ENCODE results near the gene PDPK1.

Gene PDPK1

GRCh38 chr16:2507052-2507659 is 30.7 kb upstream of the PDPK1 start:
- no peak for DNase-seq (ENCODE audit: low read depth)

- no peak for DNase-seq (ENCODE audit: low read depth)
These were observed 30.2 kb upstream of the PDPK1 start for GRCh38 chr16:2507665-2508064.

- no peak for DNase-seq (ENCODE audit: low read depth)
These were observed 29.0 kb upstream of the PDPK1 start for GRCh38 chr16:2508722-2509400.

GRCh38 chr16:2511128-2511800 is 26.6 kb upstream of the PDPK1 start:
- no peak for DNase-seq (ENCODE audit: low read depth)

DNA sequence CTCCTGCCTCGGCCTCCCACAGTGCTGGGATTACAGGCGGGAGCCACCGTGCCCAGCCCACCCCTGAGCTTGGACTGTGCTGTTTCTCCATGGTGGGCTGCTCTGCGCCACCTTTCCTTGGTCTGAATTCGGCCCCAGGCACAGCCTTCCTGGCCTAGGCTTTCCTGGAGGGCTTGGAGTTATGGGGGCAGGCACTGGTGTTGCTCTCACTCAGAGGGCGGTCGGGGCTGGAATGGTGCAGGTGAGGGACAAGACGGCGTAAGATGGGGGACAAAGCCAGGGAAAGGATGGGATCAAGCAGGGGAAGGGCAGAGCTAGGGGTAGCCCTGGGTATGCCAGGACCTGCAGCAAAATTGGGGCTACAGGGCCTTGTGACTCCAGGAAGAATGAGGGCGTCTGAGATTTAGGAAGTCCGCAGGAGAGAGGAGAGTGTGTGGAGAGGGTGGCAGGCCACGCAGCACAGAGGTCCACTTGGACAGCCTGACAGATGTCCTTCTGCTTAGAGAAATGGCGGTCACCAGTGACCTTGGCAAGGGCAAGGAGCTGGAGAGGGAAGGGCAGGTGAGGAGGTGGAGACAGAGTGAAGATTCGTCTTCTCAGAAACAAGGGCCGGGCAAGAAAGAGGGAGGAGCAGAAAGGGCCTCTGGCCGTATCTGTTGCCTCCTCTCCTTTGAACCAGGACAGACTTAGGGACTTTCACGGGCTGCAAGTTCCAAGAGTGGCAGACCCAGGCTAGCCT is 25.7 kb upstream of the PDPK1 start:
- DNase-seq (ENCODE audit: low read depth), result no peak

DNA sequence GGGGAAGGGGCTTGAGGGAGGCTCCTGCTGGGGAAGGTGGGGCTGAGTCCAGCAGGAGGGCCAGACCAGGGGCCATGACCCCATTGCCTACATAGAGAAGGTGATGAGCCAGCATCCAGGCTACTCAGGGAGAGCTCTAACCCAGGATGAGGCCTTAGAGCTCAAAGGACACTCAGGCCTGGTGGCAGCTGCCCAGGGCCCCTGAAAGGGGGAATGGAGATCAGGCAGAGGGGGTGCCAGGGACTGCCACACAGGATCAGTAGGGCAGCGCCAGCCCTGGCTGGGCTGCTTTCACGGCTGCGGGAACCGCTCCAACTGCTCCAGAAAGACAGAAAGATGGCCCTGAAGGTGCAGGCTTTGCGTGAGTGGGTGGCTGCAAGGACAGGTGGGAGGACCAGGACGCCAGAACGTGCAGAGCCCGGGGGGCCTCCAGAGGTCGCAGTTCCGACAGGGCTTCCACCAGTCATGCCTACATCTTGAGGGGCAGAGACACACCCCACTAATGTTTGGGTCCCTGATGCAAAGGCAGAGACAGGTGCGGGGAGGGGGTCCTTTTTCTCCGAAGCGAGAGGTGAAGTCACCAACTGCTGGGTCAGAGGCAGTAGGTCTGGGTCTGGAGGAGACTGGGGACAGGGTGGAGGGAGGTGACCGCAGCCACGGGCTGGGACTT is 25.0 kb upstream of the PDPK1 start:
- DNase-seq (ENCODE audit: low read depth), result no peak

DNA sequence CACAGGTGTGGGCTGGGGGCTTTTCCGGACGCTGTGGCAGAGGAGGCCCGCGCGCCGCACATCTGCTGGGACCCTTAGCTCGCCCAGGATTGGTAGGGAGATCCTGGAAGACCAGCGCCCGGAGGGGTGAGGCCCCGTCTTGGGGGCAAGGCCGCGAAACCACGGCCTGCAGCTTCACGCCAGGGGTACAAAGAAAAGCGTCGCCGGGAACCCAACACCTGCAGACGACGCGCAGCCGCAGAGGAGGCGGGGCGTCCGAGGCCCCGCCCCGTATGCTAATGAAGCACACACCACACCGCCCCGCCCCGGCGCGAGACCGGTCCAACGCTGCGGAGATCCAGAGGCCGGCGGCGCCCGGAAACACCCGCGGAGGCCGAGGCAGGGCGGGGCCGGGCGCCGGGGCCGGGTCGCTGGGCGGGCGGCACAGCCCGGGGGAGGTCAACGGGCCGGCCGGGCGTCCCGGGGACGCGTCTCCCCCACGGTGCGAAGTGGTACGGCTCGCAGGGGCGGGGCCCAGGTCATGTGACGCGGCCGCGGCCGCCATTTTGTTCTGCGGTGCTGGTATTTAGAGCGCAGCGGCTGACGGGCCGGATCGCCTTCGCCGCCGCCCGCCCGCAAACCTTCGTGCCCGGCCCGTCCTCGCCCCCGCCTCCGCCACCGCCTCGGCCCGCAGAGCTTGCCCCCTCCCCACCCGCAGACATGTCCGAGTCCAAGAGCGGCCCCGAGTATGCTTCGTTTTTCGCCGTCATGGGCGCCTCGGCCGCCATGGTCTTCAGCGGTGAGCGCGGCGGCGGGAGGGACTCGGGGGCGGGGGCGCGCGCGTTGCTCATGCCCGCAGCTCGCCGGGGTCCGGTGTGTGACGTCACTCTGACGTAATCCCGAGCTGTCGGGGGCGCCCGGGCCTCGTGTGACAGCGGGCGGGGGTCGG is 24.2 kb upstream of the PDPK1 start, which contains the start of gene ATP6V0C:
TSS of gene ATP6V0C (plus strand) at position 548 of the 928 bp plus-strand sequence. CDS start at position 700, 152 bp downstream.
- peak; percentile 73 for DNase-seq (ENCODE audit: low read depth)

DNA sequence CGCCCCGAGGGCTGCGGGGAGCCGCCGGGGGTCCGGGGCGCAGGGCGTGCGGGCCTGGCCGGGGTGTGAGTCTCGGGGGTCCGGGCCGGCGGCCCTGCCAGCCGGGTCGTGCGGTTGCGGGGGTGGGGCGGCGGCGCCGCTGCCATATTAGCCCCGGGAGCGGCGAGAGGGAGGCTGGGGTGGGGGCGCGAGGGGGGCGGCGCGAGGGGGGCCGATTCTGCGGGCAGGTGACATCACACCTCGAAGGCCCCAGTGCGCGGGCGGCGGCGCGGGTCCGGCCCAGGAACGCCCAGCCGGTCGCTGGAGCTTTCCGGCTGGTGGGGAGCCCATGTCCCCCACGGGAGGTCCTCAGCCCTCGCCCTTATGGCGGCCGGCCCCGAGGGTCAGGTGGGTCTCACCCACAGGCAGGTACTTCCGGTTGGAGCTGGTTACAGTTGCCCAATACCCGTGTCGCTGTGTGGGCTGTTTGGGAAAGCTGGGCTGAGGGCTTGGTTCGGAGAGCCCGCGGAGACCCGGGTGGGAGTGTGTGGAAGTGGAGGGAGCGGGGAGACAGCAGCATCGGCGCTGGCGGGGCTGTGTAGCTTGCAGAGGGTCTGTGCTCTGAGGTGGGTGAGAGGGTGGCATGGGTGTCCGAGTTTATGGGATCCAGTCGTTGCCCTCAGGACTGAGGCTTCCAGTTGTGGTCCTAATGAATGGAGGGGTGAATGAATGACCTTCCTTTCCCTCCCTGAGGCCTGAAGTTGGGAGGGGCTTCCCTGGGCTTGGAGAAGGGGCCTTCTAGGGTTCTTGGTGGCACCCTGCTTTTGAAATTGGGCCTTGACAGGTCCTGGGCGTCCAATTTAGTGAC is 23.3 kb upstream of the PDPK1 start:
- DNase-seq (ENCODE audit: low read depth), result no peak

GRCh38 chr16:2515180-2515851 is 22.5 kb upstream of the PDPK1 start:
- DNase-seq (ENCODE audit: low read depth), result no peak

DNA sequence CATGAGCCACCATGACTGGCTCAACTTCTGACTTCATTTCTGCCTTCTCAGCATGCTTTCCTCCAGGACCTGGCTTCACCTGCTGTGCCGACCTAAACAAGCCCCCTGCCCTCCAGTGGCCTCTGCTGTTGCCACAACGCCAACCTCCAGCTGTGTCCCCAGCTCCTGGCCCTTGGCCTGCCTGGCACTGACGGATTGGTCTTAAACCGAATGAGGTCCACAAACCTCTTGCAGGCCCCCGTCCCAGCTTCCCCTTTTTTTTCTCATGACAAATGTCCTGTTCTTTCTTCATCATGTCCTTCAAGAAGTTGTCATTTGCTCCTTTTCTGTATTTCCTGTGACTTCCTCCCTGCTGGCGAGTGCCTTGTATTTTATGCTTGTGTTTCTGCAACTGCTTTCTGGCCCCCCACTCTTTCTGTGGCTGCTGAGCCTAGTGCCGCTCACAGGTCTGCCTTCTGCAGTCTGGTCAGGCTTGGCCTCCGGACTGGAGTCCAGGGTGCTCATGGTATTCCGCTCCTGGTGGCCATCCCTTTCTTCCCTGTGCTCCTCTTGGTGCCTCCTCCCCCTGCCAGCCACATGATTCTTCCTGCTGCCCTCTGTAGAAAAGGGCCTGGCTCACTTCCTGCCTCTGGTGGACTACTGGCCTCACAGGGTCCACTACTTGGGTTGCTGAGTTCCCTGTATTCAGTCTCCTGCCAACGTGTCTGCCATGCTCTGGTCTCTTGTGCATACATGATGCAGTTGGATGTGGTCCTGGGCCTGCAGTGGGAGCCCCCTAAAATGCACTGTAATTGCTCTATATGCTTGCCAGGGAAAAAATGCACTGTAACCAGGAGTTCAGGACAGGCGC is 21.2 kb upstream of the PDPK1 start:
- no peak for DNase-seq (ENCODE audit: low read depth)

- DNase-seq (ENCODE audit: low read depth), result no peak
These were observed 19.7 kb upstream of the PDPK1 start for GRCh38 chr16:2517954-2518605.

DNA sequence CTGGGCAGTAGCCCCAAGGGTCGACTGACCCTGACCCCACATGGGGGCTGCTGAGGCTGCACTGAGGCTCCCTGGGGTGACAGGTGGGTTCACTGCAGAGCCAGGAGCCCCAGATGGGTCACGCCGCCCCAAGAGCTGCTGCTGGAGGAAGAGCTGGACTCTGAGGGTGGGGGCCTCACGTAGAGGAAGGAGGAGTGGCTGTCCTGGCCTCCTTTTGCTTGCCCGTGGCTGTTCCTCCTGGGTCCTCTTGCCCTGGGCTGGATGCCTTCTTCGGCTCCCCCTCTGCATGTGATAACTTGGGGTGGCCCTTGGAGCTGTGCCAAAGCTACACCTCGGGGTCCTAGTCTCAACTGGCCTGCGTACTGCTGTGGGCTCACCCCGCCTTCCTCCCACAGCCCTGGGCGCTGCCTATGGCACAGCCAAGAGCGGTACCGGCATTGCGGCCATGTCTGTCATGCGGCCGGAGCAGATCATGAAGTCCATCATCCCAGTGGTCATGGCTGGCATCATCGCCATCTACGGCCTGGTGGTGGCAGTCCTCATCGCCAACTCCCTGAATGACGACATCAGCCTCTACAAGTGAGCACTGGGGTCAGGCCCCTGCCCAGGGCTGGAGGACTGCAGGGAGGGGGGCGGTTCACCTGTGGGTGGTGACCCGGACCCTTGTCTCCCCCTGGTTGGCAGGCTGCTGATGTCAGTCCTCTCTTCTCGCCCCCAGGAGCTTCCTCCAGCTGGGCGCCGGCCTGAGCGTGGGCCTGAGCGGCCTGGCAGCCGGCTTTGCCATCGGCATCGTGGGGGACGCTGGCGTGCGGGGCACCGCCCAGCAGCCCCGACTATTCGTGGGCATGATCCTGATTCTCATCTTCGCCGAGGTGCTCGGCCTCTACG is 18.8 kb upstream of the PDPK1 start:
- DNase-seq (ENCODE audit: low read depth), result no peak

DNA sequence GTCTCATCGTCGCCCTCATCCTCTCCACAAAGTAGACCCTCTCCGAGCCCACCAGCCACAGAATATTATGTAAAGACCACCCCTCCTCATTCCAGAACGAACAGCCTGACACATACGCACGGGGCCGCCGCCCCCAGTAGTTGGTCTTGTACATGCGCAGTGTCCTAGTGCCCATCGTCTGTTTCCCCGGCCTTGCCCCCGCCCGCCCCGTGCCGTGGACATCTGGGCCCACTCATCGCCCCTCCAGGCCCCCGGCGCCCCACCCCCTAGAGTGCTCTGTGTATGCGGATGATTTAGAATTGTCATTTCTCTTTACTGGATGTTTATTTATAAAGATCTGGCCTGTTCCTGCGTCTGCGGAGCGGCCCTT is 18.1 kb upstream of the PDPK1 start:
- DNase-seq (ENCODE audit: low read depth), result no peak

- peak; percentile 60 for DNase-seq (ENCODE audit: low read depth)
These were observed 17.6 kb upstream of the PDPK1 start, which contains the start of gene AMDHD2 for GRCh38 chr16:2520097-2520783. TSS of gene AMDHD2 (plus strand) at chr16:2520371. CDS start at chr16:2520459, 88 bp downstream.

GRCh38 chr16:2520784-2521531 is 16.9 kb upstream of the PDPK1 start:
- DNase-seq (ENCODE audit: low read depth), result no peak

All from CMK (cell line).